ENCODE data around the gene S100A4. TPM values are rescaled to one million over a fixed set of nuclear protein-coding genes. Genes with fewer than 3 reads are reported as not detected.

S100A4 gene
- total and polyA plus RNA-seq, 4 donors: 44.0 to 2,351 (median 762) TPM

- peaks cover 3 to 49% (median 17%) of the 10 kb centered on the region in 5 donors for H3K4me1 ChIP-seq (ENCODE audit: control insufficient read depth in 5 of 5, insufficient read depth in 5 of 5, low read length in 5 of 5)
- H3K27ac ChIP-seq (ENCODE audit: low read depth in 1 of 2, low read length in 1 of 2): peak overlapping the region in 1 of 2 donors; percentile 44
- WGBS, 2 donors: 85 to 89% methylated on average over 4 of the region's 4 CpGs
- H3K9me3 ChIP-seq (ENCODE audit: control insufficient read depth in 4 of 4, insufficient read depth in 3 of 4, low read length in 3 of 4): no peaks in the 10 kb centered on the region
- ATAC-seq (ENCODE audit: insufficient read depth, low FRiP score): no peak
- no peak overlapping the region for H3K4me3 ChIP-seq
- no peaks in the 10 kb centered on the region for H3K27me3 ChIP-seq (ENCODE audit: control insufficient read depth in 3 of 3, insufficient read depth in 3 of 3, low read length in 2 of 3)
- peaks cover 0 to 3% (median 0%) of the 10 kb centered on the region in 4 donors for H3K36me3 ChIP-seq (ENCODE audit: control insufficient read depth in 4 of 4, insufficient read depth in 4 of 4, low read length in 4 of 4)
- DNase-seq: no peak
- no peak overlapping the region for H3K9ac ChIP-seq (ENCODE audit: insufficient read depth in 1 of 2, low read length in 2 of 2)
- TF ChIP-seq, protein P1, sequence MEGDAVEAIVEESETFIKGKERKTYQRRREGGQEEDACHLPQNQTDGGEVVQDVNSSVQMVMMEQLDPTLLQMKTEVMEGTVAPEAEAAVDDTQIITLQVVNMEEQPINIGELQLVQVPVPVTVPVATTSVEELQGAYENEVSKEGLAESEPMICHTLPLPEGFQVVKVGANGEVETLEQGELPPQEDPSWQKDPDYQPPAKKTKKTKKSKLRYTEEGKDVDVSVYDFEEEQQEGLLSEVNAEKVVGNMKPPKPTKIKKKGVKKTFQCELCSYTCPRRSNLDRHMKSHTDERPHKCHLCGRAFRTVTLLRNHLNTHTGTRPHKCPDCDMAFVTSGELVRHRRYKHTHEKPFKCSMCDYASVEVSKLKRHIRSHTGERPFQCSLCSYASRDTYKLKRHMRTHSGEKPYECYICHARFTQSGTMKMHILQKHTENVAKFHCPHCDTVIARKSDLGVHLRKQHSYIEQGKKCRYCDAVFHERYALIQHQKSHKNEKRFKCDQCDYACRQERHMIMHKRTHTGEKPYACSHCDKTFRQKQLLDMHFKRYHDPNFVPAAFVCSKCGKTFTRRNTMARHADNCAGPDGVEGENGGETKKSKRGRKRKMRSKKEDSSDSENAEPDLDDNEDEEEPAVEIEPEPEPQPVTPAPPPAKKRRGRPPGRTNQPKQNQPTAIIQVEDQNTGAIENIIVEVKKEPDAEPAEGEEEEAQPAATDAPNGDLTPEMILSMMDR (IDR thresholded peaks at IDR 0.05; ENCODE audit: control extremely low read depth, extremely low read depth): no peak
Measured at GRCh38 chr1:153543736-153544135, 1.9 kb downstream of the S100A4 start.

- DNase-seq (no peak), ATAC-seq (ENCODE audit: insufficient read depth, low FRiP score) (no peak)
- Histone ChIP-seq H3K9me3 (ENCODE audit: control insufficient read depth in 4 of 4, insufficient read depth in 3 of 4, low read length in 3 of 4) (no peaks in the 10 kb centered on the region), H3K4me3 (no peak overlapping the region), H3K27me3 (ENCODE audit: control insufficient read depth in 3 of 3, insufficient read depth in 3 of 3, low read length in 2 of 3) (no peaks in the 10 kb centered on the region), H3K27ac (ENCODE audit: low read depth in 1 of 2, low read length in 1 of 2) (peak overlapping the region in 1 of 2 donors; percentile 12), H3K9ac (ENCODE audit: insufficient read depth in 1 of 2, low read length in 2 of 2) (no peak overlapping the region), H3K36me3 (ENCODE audit: control insufficient read depth in 4 of 4, insufficient read depth in 4 of 4, low read length in 4 of 4) (peaks cover 0 to 3% (median 0%) of the 10 kb centered on the region in 4 donors), H3K4me1 (ENCODE audit: control insufficient read depth in 5 of 5, insufficient read depth in 5 of 5, low read length in 5 of 5) (peaks cover 3 to 43% (median 17%) of the 10 kb centered on the region in 5 donors)
- TF ChIP-seq, protein P1 (IDR thresholded peaks at IDR 0.05; ENCODE audit: control extremely low read depth, extremely low read depth): no peak
- WGBS, 2 donors: 79 to 82% methylated on average over 13 of the region's 13 CpGs
Measured at GRCh38 chr1:153542956-153543711, 2.5 kb downstream of the S100A4 start.

DNA sequence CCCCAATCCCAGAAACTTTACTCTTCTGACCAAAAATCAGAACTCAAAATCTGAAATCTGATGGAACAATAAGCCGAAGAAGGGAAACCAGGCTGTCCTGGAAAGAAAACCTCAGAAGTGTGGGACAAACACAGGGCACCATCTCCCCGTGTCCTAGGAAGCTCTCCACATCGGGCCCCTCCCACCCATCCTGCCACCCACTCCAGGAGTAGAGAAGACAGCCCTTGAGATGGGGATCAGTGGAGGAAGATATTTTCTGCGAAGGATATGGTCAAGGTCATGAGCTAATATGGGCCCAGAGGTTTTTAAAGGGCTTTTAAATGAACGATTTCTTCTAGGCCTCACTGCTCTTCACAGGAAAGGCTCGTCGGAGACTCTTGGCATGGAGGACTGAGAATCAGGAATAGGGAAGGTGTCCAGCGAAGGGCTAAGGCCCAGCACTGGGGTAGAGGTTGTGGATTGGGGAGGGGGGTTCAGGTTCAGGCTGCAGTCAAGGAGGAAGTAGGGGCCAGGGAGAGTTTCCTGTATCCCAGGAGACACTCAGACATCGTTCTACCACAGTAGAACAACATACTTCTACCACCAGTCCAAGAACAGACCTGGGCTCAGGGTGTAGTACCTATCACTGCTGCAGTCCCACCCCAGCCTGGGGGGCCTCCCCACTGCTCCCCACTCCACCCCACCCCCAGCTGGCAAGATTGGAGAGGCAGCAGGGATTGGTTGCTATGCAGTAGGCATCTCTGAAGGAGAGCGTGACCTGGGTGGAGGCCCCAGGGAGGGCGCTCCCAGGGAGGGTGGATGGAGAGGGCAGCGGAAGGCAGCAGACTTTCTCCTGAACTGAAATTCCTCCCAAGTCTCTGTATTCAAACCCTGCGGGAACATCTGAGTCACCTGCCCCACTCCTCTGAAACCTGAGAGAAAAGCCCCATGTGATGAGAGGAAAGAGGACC is 3.7 kb downstream of the S100A4 start:
- H3K27ac ChIP-seq (ENCODE audit: low read depth in 1 of 2, low read length in 1 of 2): peak overlapping the region in 1 of 2 donors; percentile 17
- H3K9ac ChIP-seq (ENCODE audit: insufficient read depth in 1 of 2, low read length in 2 of 2): no peak overlapping the region
- H3K9me3 ChIP-seq (ENCODE audit: control insufficient read depth in 4 of 4, insufficient read depth in 3 of 4, low read length in 3 of 4): no peaks in the 10 kb centered on the region
- WGBS, 2 donors: 69 to 78% methylated on average over 13 of the region's 13 CpGs
- peaks cover 3 to 37% (median 14%) of the 10 kb centered on the region in 5 donors for H3K4me1 ChIP-seq (ENCODE audit: control insufficient read depth in 5 of 5, insufficient read depth in 5 of 5, low read length in 5 of 5)
- H3K4me3 ChIP-seq: no peak overlapping the region
- H3K36me3 ChIP-seq (ENCODE audit: control insufficient read depth in 4 of 4, insufficient read depth in 4 of 4, low read length in 4 of 4): peaks cover 0 to 3% (median 0%) of the 10 kb centered on the region in 4 donors
- no peaks in the 10 kb centered on the region for H3K27me3 ChIP-seq (ENCODE audit: control insufficient read depth in 3 of 3, insufficient read depth in 3 of 3, low read length in 2 of 3)
- DNase-seq (no peak), ATAC-seq (ENCODE audit: insufficient read depth, low FRiP score) (no peak)
- TF ChIP-seq, protein P1 (IDR thresholded peaks at IDR 0.05; ENCODE audit: control extremely low read depth, extremely low read depth): no peak

All from lung (tissue), 12 donors.